Trophoblast cell (in vitro differentiated cells and primary cell): ENCODE data around the gene MON2.
"Not testable (repeated sequence)": the region's sequence is repeated elsewhere in the genome, so short reads cannot be mapped to it uniquely, and the experiment has no call there.

ENCODE experiments used
- DNase-seq, 2 donors: peaks; one replicate each; pipeline ENCODE4 v3.0.0-alpha.2; 2016
- H2AFZ ChIP-seq: 2 replicates; pipeline ENCODE4 v1.6.1; 2013; ENCODE audit warnings: low read length, moderate library complexity, mild to moderate bottlenecking; ENCODE audit not compliant: insufficient read depth, poor library complexity
- H2AK5ac ChIP-seq: 2 replicates; pipeline ENCODE4 v1.6.1; 2013; ENCODE audit warnings: mild to moderate bottlenecking, low read length
- H2BK120ac ChIP-seq: 2 replicates; pipeline ENCODE4 v1.6.1; 2013; ENCODE audit warnings: low read length, mild to moderate bottlenecking, moderate library complexity; ENCODE audit not compliant: insufficient read depth, poor library complexity
- H2BK12ac ChIP-seq: 2 replicates; pipeline ENCODE4 v1.6.1; 2013; ENCODE audit warnings: mild to moderate bottlenecking, low read length, moderate library complexity
- H2BK5ac ChIP-seq: 2 replicates; pipeline ENCODE4 v1.6.1; 2013; ENCODE audit warnings: low read length, low read depth, moderate library complexity, mild to moderate bottlenecking; ENCODE audit not compliant: poor library complexity
- H3K14ac ChIP-seq: 2 replicates; pipeline ENCODE4 v1.6.1; 2013; ENCODE audit warnings: mild to moderate bottlenecking, low read length
- H3K18ac ChIP-seq: 2 replicates; pipeline ENCODE4 v1.6.1; 2013; ENCODE audit warnings: mild to moderate bottlenecking, low read length
- H3K23ac ChIP-seq: 2 replicates; pipeline ENCODE4 v1.6.1; 2013; ENCODE audit warnings: low read length
- H3K27ac ChIP-seq: 2 replicates; pipeline ENCODE4 v1.5.1; 2013; ENCODE audit warnings: low read depth, mild to moderate bottlenecking, inconsistent platforms, low read length, moderate library complexity
- H3K27me3 ChIP-seq: 2 replicates; pipeline ENCODE4 v1.6.1; 2013; ENCODE audit warnings: inconsistent platforms, mild to moderate bottlenecking, low read length, moderate library complexity; ENCODE audit not compliant: insufficient read depth
- H3K36me3 ChIP-seq, 2 experiments: 1 replicate in 1 of 2; 2 replicates in 1 of 2; pipeline ENCODE4 v1.6.1; 2013; ENCODE audit warnings: low read length in 2 of 2, mild to moderate bottlenecking in 2 of 2, moderate library complexity in 1 of 2; ENCODE audit not compliant: insufficient read depth in 2 of 2, control insufficient read depth in 1 of 2
- H3K4ac ChIP-seq: 2 replicates; pipeline ENCODE4 v1.6.1; 2013; ENCODE audit warnings: low read depth, mild to moderate bottlenecking, low read length, moderate library complexity
- H3K4me1 ChIP-seq, 2 experiments: 1 replicate in 1 of 2; 2 replicates in 1 of 2; pipeline ENCODE4 v1.6.1; 2013; ENCODE audit warnings: low read length in 2 of 2, mild to moderate bottlenecking in 2 of 2, moderate library complexity in 1 of 2; ENCODE audit not compliant: insufficient read depth in 2 of 2, control insufficient read depth in 1 of 2
- H3K4me2 ChIP-seq: 2 replicates; pipeline ENCODE4 v1.6.1; 2013; ENCODE audit warnings: inconsistent platforms, mild to moderate bottlenecking, low read length, moderate library complexity
- H3K4me3 ChIP-seq: 2 replicates; pipeline ENCODE4 v1.5.1; 2013; ENCODE audit warnings: mild to moderate bottlenecking, low read depth, low read length, inconsistent platforms
- H3K79me1 ChIP-seq: one replicate; pipeline ENCODE4 v1.6.1; 2013; ENCODE audit warnings: low read length
- H3K79me2 ChIP-seq: 2 replicates; pipeline ENCODE4 v1.6.1; 2013; ENCODE audit warnings: low read length, mild to moderate bottlenecking; ENCODE audit not compliant: control insufficient read depth, insufficient read depth, poor library complexity
- H3K9ac ChIP-seq: 2 replicates; pipeline ENCODE4 v1.6.1; 2013; ENCODE audit warnings: mild to moderate bottlenecking, low read length
- H3K9me3 ChIP-seq: 2 replicates; pipeline ENCODE4 v1.6.1; 2013; ENCODE audit warnings: low read depth, mild to moderate bottlenecking, control low read depth, inconsistent platforms, low read length; ENCODE audit not compliant: insufficient read depth
- H4K12ac ChIP-seq: 2 replicates; pipeline ENCODE4 v1.6.1; 2013; ENCODE audit warnings: low read depth, mild to moderate bottlenecking, low read length, moderate library complexity
- H4K8ac ChIP-seq: 2 replicates; pipeline ENCODE4 v1.6.1; 2013; ENCODE audit warnings: low read depth, mild to moderate bottlenecking, low read length, moderate library complexity
- H4K91ac ChIP-seq: one replicate; pipeline ENCODE4 v1.6.1; 2013; ENCODE audit warnings: low read depth, mild to moderate bottlenecking, low read length, moderate library complexity
- WGBS: extraction: QIAGEN DNeasy Blood & Tissue Kit; methylation state at CpG from one replicate; pipeline ENCODE4 v1.1.7; 2013; ENCODE audit warnings: missing lambda C conversion rate; ENCODE audit not compliant: insufficient read length, insufficient coverage; ENCODE audit errors: extremely low coverage; 5-methylcytosine and 5-hydroxymethylcytosine counted together

Gene MON2

DNA sequence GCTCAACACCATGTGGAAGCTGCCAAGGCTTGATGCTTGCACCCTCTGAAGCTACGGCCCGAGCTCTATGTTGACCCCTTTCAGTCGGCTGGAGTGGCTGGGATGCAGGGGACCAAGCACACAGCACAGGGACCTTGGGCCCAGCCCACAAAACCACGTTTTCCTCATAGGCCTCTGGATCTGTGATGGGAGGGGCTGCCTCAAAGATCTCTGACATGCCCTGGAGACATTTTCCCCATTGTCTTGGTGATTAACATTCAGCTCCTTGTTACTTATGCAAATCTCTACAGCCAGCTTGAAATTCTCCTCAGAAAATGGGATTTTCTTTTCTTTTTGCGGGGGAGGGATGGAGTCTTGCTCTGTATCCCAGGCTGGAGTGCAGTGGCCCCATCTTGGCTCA, 46.3 kb downstream of the MON2 start:
- H3K4me1 ChIP-seq = no peaks in the 10 kb centered on the region
- no peak overlapping the region for H4K8ac ChIP-seq
- H3K4me3 ChIP-seq = no peak overlapping the region
- H3K36me3 ChIP-seq = peaks cover 4 to 5% of the 10 kb centered on the region in 2 experiments
- H4K91ac ChIP-seq = no peak overlapping the region
- no peak for DNase-seq
- H3K23ac ChIP-seq = no peak overlapping the region
- H3K4ac ChIP-seq = no peak overlapping the region
- H3K18ac ChIP-seq = no peak overlapping the region
- no peaks in the 10 kb centered on the region for H3K27me3 ChIP-seq
- no CpG with 5 or more reads among the region's 5 CpGs for WGBS
- H2AFZ ChIP-seq = no peak overlapping the region
- no peak overlapping the region for H3K27ac ChIP-seq
- no peak overlapping the region for H4K12ac ChIP-seq
- H3K79me1 ChIP-seq = no peaks in the 10 kb centered on the region
- H2BK120ac ChIP-seq = no peak overlapping the region
- H3K9me3 ChIP-seq = no peaks in the 10 kb centered on the region
- no peak overlapping the region for H2AK5ac ChIP-seq
- no peak overlapping the region for H3K14ac ChIP-seq
- H3K9ac ChIP-seq = no peak overlapping the region
- no peak overlapping the region for H2BK12ac ChIP-seq
- H3K4me2 ChIP-seq = no peak overlapping the region
- no peak overlapping the region for H2BK5ac ChIP-seq
- H3K79me2 ChIP-seq = no peaks in the 10 kb centered on the region

DNA sequence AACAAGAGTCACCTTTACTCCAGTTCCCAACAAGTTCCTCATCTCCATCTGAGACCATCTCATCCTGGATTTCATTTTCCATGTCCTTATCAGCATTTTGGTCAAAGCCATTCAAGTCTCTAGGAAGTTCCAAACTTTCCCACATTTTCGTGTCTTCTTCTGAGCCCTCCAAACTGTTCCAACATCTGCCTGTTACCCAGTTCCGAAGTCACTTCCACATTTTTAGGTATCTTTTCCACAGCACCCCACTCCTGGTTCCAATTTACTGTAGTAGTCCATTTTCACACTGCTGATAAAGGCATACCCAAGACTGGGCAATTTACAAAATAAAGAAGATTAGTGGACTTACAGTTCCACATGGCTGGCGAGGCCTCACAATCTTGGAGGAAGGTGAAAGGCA, 47.5 kb downstream of the MON2 start:
- H4K12ac ChIP-seq, H3K79me1 ChIP-seq, H3K14ac ChIP-seq, H3K9me3 ChIP-seq, H4K8ac ChIP-seq, H3K4ac ChIP-seq, DNase-seq, H3K27me3 ChIP-seq, H2BK120ac ChIP-seq, H3K23ac ChIP-seq, H4K91ac ChIP-seq, H3K18ac ChIP-seq, H2BK5ac ChIP-seq, H3K36me3 ChIP-seq, H3K27ac ChIP-seq, H2AFZ ChIP-seq, H3K4me1 ChIP-seq, H3K79me2 ChIP-seq, H3K9ac ChIP-seq, H3K4me3 ChIP-seq, H2AK5ac ChIP-seq, H3K4me2 ChIP-seq, H2BK12ac ChIP-seq: not testable (repeated sequence)
- WGBS = no CpG with 5 or more reads among the region's 3 CpGs

DNA sequence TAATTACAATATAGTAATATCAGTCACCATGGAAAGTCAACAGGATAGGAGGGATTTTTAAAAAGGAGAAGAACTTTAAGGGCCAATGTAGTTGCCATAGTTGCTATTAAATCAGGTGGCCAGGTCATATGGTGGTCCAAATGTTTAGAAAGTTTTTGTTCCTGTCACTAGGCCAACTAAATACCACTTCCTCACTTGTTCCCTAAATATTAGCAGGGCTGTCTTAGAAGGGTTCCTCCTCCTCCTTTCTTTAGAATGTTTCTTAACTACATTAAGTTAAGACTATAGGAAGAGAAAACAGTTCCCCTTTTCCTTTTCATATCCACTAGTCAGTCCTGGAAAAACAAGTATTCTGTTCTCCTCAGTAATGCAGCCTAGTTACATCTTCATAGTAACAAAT, 50.3 kb downstream of the MON2 start:
- Histone ChIP-seq H2AFZ (no peak overlapping the region), H2BK120ac (no peak overlapping the region), H3K9me3 (no peaks in the 10 kb centered on the region), H4K12ac (no peak overlapping the region), H3K18ac (no peak overlapping the region), H3K36me3 (peaks cover 4 to 9% of the 10 kb centered on the region in 2 experiments), H3K4me3 (no peak overlapping the region), H3K9ac (no peak overlapping the region), H4K8ac (no peak overlapping the region), H3K27me3 (no peaks in the 10 kb centered on the region), H3K79me2 (no peaks in the 10 kb centered on the region), H3K4ac (no peak overlapping the region), H3K4me1 (no peaks in the 10 kb centered on the region), H4K91ac (no peak overlapping the region), H3K14ac (no peak overlapping the region), H3K23ac (no peak overlapping the region), H2BK5ac (no peak overlapping the region), H3K27ac (no peak overlapping the region), H2BK12ac (no peak overlapping the region), H3K4me2 (no peak overlapping the region), H3K79me1 (no peaks in the 10 kb centered on the region), H2AK5ac (no peak overlapping the region)
- DNase-seq = no peak

DNA sequence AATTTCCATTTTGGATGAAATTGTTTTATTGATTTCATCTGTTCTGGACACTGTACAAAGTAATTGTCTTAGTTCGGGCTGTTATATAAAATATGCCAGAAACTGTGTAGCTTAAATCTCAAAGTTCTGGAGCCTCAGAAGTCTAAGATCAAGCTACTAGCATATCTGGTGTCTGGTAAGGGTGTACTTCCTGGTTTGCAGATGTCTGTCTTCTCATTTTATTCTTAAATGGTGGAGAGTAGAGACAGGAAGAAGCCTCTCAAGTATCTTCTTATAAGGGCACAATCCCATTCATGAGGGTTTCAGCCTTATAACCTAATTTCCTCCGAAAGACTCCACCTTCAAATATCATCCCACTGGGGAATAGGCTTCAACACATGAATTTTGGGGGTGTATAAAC, 51.3 kb downstream of the MON2 start:
- no CpG with 5 or more reads among the region's 2 CpGs for WGBS
- Histone ChIP-seq H2BK12ac (no peak overlapping the region), H3K36me3 (peaks cover 2 to 4% of the 10 kb centered on the region in 2 experiments), H3K18ac (no peak overlapping the region), H3K23ac (no peak overlapping the region), H3K9ac (no peak overlapping the region), H3K14ac (no peak overlapping the region), H3K4me2 (no peak overlapping the region), H3K79me2 (no peaks in the 10 kb centered on the region), H4K91ac (no peak overlapping the region), H3K9me3 (no peaks in the 10 kb centered on the region), H2AK5ac (no peak overlapping the region), H3K79me1 (no peaks in the 10 kb centered on the region), H2BK5ac (no peak overlapping the region), H3K4me1 (no peaks in the 10 kb centered on the region), H4K12ac (no peak overlapping the region), H3K4ac (no peak overlapping the region), H3K27me3 (no peaks in the 10 kb centered on the region), H3K27ac (no peak overlapping the region), H2AFZ (no peak overlapping the region), H3K4me3 (no peak overlapping the region), H2BK120ac (no peak overlapping the region), H4K8ac (no peak overlapping the region)
- no peak for DNase-seq
